Stimulated activated naive CD8-positive, alpha-beta T cell treated with anti-CD3 and anti-CD28 coated beads, Interleukin-15, Interleukin-2, amounts not matched to agents 100 U/mL and 50 U/mL, for 24 hours (primary cell): Measurements from ENCODE around the gene KDM8.

ENCODE experiments used
- ATAC-seq: fragments of 150-1000 bp; cut with Tn5 transposase; one replicate; pipeline ENCODE4 v1.10.0; 2021
- DNase-seq: peaks from one replicate; pipeline ENCODE4 v3.0.0; 2021

KDM8 gene

GRCh38 chr16:27203507-27204311 lies at the start of gene KDM8:
Gene KDM8 (plus strand): TSS chr16:27203526. CDS start chr16:27210124, 6,598 bp downstream.
- DNase-seq, result peak; percentile 99
- peak; percentile 90 for ATAC-seq

- ATAC-seq (peak; percentile 52), DNase-seq (peak; percentile 85)
Measured at GRCh38 chr16:27154705-27155521, 48.4 kb upstream of the KDM8 start.

GRCh38 chr16:27156579-27156978 lies 46.7 kb upstream of the KDM8 start:
- no peak for DNase-seq
- no peak for ATAC-seq

GRCh38 chr16:27161398-27161797 lies 41.9 kb upstream of the KDM8 start:
- no peak for ATAC-seq
- DNase-seq, result no peak

- DNase-seq (no peak), ATAC-seq (no peak)
Measured at GRCh38 chr16:27164352-27164751, 39.0 kb upstream of the KDM8 start.

GRCh38 chr16:27165576-27165975 lies 37.8 kb upstream of the KDM8 start:
- DNase-seq (no peak), ATAC-seq (no peak)

- no peak for ATAC-seq
- no peak for DNase-seq
Measured at GRCh38 chr16:27168790-27169189, 34.5 kb upstream of the KDM8 start.

- ATAC-seq, result peak; percentile 94
- DNase-seq, result peak; percentile 74
Measured at GRCh38 chr16:27169511-27170071, 33.7 kb upstream of the KDM8 start.

- DNase-seq, result no peak
- ATAC-seq, result no peak
Measured at GRCh38 chr16:27171584-27171983, 31.7 kb upstream of the KDM8 start.

GRCh38 chr16:27174007-27174406 lies 29.3 kb upstream of the KDM8 start:
- peak; percentile 66 for DNase-seq
- ATAC-seq, result peak; percentile 16

- ATAC-seq (no peak), DNase-seq (no peak)
Measured at GRCh38 chr16:27174798-27175197, 28.5 kb upstream of the KDM8 start.

GRCh38 chr16:27175888-27176287 lies 27.4 kb upstream of the KDM8 start:
- DNase-seq (no peak), ATAC-seq (no peak)

- ATAC-seq (peak; percentile 60), DNase-seq (peak; percentile 38)
Measured at GRCh38 chr16:27177031-27177774, 26.1 kb upstream of the KDM8 start.

- peak; percentile 86 for ATAC-seq
- peak; percentile 91 for DNase-seq
Measured at GRCh38 chr16:27179500-27180072, 23.7 kb upstream of the KDM8 start.

- no peak for ATAC-seq
- no peak for DNase-seq
Measured at GRCh38 chr16:27181019-27181790, 22.1 kb upstream of the KDM8 start.

- ATAC-seq, result no peak
- DNase-seq, result no peak
Measured at GRCh38 chr16:27182906-27183405, 20.4 kb upstream of the KDM8 start.

- no peak for DNase-seq
- ATAC-seq, result no peak
Measured at GRCh38 chr16:27185776-27186130, 17.6 kb upstream of the KDM8 start.

- DNase-seq (no peak), ATAC-seq (no peak)
Measured at GRCh38 chr16:27188633-27189032, 14.7 kb upstream of the KDM8 start.

- no peak for ATAC-seq
- no peak for DNase-seq
Measured at GRCh38 chr16:27189335-27189972, 13.9 kb upstream of the KDM8 start.

- ATAC-seq, result no peak
- DNase-seq, result no peak
Measured at GRCh38 chr16:27190316-27190871, 12.9 kb upstream of the KDM8 start.
